DMS114 treated with DMSO at 0.1 percent for 48 hours (cell line): ENCODE data around the gene SPP1.
"Not testable (repeated sequence)": the region's sequence is repeated elsewhere in the genome, so short reads cannot be mapped to it uniquely, and the experiment has no call there.

Experiments
- DNase-seq: peaks from one replicate; lab custom pipeline; 2025; ENCODE audit not compliant: unreplicated experiment; lab: John Stamatoyannopoulos, UW

Gene SPP1

GRCh38 chr4:87975466-87975865 lies at the start of gene SPP1:
SPP1 (plus strand) TSS chr4:87975714; CDS start chr4:87976896, 1,182 bp downstream.
- DNase-seq, result no peak

GRCh38 chr4:87926554-87927098 lies 48.9 kb upstream of the SPP1 start:
- DNase-seq, result no peak

- DNase-seq, result no peak
Measured at GRCh38 chr4:87930629-87931028, 44.9 kb upstream of the SPP1 start.

- no peak for DNase-seq
Measured at GRCh38 chr4:87931932-87932331, 43.6 kb upstream of the SPP1 start.

DNA sequence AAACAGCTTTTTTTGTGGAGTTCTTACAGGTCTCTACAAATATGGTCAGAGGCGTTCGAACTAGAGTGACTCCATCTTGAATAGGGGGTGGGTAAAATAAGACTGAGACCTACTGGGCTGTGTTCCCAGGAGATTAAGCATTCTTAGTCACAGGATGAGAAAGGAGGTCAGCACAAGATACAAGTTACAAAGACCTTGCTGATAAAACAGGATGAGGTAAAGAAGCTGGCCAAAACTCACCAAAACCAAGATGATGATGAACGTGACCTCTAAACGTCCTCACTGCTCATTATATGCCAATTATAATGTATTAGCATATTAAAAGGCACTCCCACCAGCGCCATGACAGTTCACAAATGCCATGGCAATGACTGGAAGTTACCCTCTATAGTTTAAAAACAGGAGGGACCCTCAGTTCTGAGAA lies 42.8 kb upstream of the SPP1 start:
- DNase-seq, result no peak

DNA sequence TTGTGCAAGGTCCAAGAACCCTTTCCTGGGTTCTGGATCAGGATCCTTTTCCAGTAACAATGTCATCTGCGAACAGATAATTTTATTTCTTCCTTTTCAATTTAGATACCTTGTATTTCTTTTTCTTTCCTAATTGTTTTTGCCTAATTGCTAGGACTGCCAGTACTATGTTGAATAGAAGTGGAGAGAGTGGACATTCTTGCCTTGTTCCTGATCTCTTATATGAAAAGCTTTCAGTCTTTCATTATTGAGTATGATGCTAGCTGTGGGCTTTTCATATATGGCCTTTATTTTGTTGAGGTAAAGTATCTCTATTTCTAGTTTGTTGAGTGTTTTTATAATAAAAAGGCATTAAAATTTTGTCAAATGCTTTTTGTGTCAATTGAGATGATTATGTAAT lies 42.2 kb upstream of the SPP1 start:
- no peak for DNase-seq

DNA sequence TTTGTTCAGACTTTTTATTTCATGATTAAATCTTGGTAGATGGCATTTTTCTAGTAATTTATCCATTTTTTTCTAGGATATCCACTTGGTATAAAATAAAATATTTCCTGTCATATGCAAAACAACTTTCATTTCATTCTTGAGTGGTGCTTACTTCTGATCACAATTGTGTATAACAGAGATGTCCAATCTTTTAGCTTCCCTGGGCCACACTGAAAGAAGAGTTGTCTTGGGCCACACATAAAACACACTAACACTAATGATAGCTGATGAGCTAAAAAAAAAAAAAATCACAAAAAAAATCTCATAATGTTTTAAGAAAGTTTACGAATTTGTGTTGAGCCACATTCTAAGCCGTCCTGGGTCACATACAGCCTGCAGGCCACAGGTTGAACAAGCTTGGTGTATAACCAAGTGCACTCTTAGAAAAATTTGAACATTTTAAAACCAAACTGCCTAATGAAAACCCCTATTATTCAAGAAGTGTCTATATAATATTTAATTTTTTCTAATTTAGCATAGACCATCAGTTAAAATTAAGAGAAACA lies 41.3 kb upstream of the SPP1 start:
- DNase-seq, result no peak

GRCh38 chr4:87934973-87935372 lies 40.5 kb upstream of the SPP1 start:
- DNase-seq, result no peak

- not testable (repeated sequence) for DNase-seq
Measured at GRCh38 chr4:87935954-87936353, 39.6 kb upstream of the SPP1 start.

GRCh38 chr4:87937523-87937922 lies 38.0 kb upstream of the SPP1 start:
- no peak for DNase-seq

- no peak for DNase-seq
Measured at GRCh38 chr4:87938746-87939145, 36.8 kb upstream of the SPP1 start.

GRCh38 chr4:87939978-87940690 lies 35.4 kb upstream of the SPP1 start:
- DNase-seq, result no peak

- DNase-seq, result not testable (repeated sequence)
Measured at GRCh38 chr4:87940809-87941208, 34.7 kb upstream of the SPP1 start.

DNA sequence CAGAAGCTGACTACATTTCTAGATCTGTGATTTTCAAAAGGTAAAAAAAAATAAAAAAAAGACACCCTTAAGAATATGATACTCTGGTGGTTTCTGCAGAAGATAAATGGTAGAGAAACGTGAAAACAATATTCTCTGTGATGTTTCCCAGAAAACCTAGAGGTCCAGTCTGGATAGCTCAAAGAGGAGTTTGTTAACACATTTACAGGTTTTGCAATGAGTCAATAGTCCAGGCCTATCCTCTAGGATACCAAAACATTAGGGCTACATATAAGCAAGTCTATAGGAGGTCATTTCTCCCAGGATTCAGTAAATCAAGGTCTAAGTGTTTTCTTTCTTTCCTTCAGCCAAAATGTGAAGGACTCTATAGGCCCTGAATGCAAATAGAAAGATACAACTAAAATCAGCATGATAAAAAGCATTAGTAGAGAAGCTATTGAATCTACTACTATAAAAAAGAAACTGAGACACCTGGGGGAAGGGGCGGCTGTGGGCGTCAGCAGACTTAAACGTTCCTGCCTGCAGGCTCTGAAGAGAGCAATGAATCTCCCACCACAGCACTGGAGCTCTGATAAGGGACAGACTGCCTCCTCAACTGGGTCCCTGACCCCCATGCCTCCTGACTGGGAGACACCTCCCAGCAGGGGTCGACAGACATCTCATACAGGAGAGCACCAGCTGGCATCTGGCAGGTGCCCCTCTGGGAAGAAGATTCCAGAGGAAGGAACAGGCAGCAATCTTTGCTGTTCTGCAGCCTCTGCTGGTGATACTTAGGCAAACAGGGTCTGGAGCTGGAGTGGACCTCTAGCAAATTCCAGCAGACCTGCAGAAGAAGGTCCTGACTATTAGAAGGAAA lies 33.7 kb upstream of the SPP1 start:
- DNase-seq, result no peak

DNA sequence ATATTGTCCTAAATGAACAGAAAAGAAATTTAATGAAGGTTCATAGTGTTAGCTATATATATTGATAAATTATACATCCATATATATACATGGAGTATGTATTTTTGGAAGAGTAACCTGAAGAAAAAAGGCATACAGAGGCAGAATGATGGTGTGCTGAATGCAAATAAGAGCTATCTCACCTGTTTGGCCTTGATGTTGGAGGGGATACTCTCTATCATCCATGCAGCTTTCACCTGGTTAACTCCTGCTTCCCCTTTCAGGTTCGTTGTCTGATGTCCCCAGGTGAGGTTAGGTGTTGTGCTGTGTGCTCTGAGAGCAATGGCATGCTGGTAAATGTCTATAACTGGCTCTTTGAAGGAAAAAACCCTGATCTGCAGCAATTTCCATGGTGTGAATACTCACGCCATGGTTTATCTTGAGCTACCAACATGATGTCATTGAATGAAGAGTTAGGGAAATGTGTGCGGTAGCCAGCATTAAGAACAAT lies 31.8 kb upstream of the SPP1 start:
- DNase-seq, result no peak

DNA sequence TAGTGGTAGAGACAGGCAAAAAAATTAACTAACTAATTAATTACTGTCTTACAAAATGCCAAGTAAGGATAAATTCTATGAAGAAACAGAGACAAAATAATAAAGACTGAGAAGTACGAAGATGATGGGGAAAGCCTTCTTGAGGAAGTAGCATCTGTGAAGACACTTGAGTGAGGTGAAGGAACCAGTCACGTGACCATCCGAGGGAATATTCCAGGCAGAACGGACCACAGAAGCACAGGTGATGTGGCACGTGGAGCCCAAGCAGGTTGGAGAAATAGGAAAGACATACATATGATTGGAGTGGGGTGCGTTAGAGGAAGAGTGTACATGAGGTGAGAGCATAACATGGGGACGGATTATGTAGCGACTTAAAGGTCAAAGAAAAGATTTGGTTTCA lies 30.5 kb upstream of the SPP1 start:
- DNase-seq, result no peak

- no peak for DNase-seq
Measured at GRCh38 chr4:87946766-87947165, 28.7 kb upstream of the SPP1 start.

DNA sequence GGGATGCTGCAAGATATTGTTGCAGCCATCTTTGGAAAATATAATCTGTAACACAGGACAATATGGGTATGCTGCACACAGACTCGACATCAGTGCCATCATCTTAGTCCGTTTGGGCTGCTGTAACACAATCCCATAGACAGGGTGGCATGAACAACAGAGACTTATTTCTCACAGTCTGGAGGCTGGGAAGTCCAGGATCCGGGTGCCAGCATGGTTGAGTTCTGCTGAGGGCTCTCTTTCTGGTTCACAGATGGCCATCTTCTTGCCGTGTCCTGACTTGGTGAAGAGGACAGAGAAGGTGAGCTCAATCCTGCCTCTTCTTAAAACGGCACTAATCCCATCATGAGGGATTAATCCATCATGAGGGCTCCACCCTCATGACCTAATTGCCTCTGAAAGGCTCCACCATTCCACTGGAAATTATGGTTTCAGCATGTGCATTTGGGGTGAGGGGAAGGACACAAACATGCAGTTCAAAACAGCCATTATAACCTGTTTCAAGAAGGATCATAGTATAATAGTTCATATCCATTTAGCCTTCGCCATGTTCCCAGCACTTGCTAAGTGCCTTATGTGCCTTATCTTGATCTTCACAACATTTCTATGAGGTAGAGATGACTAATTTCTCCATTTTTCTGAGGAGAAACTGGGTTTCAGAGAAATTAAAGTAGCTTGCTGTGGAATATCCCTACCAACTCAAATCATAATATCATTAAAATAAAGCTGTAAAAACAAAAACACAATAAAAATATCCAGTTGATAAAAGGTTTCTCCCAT lies 27.9 kb upstream of the SPP1 start:
- DNase-seq, result no peak

GRCh38 chr4:87949961-87950360 lies 25.6 kb upstream of the SPP1 start:
- no peak for DNase-seq

DNA sequence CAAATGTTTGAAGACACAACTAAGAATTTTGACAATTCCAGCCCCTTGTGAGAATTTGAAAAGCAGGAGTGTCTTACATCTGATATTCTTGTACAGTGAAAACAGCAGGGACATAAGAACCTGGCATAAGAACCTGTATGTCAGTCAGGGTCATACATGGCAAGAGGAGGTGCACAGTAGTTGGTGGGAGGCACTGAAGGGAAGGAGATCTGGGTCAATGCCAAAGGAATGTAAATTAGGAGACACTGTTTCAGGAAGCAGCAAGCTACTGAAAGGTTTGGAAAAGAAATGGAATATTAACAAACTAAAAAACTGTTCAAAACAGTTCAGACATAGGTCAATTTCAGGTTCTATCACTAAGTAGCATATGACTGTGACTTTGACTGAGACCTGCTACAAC lies 25.0 kb upstream of the SPP1 start:
- DNase-seq, result no peak
